T-helper 9 cell (primary cell): Measurements from ENCODE around the gene FOXF1.

ENCODE experiments used
- DNase-seq: peaks from one replicate; pipeline ENCODE4 v3.0.0-alpha.2; 2020
- total RNA-seq, 2 donors: gene quantifications; one replicate each; lab custom pipeline; 2026; lab: John Stamatoyannopoulos, UW

Gene FOXF1
- 0 reads per million in 2 donors for total RNA-seq

DNA sequence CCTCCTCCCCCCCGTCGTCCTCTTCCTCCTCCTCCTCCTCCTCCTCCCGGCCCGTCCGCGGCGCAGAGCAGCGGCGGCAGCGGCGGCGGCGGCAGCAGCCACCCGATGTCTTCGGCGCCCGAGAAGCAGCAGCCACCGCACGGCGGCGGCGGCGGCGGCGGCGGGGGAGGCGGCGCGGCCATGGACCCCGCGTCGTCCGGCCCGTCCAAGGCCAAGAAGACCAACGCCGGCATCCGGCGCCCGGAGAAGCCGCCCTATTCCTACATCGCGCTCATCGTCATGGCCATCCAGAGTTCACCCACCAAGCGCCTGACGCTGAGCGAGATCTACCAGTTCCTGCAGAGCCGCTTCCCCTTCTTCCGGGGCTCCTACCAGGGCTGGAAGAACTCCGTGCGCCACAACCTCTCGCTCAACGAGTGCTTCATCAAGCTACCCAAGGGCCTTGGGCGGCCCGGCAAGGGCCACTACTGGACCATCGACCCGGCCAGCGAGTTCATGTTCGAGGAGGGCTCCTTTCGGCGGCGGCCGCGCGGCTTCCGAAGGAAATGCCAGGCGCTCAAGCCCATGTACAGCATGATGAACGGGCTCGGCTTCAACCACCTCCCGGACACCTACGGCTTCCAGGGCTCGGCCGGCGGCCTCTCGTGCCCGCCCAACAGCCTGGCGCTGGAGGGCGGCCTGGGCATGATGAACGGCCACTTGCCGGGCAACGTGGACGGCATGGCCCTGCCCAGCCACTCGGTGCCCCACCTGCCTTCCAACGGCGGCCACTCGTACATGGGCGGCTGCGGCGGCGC, at the start of gene FOXF1:
TSS of gene FOXF1 (plus strand) at position 63 of the 797 bp plus-strand sequence. CDS start at position 106, 43 bp downstream.
- no peak for DNase-seq

DNA sequence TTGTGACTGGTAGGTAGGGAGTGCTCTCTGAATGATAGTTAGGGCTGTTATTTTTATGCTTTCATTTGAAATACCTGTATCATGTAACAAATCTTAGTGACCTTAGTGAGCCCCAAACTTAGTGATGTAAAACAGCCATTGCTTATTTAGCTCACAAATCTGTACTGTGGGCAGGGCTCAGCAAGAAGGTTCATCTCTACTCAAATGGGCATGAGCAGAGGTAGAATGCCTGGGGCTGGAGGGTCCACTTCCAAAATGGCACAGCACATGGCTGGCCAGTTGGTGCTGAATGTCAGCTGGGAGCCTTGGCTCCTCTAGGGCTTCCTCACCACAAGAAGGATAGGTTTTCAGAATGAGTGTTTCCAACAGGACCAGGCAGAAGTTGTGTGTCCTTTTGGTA, 49.3 kb upstream of the FOXF1 start:
- DNase-seq = no peak

DNA sequence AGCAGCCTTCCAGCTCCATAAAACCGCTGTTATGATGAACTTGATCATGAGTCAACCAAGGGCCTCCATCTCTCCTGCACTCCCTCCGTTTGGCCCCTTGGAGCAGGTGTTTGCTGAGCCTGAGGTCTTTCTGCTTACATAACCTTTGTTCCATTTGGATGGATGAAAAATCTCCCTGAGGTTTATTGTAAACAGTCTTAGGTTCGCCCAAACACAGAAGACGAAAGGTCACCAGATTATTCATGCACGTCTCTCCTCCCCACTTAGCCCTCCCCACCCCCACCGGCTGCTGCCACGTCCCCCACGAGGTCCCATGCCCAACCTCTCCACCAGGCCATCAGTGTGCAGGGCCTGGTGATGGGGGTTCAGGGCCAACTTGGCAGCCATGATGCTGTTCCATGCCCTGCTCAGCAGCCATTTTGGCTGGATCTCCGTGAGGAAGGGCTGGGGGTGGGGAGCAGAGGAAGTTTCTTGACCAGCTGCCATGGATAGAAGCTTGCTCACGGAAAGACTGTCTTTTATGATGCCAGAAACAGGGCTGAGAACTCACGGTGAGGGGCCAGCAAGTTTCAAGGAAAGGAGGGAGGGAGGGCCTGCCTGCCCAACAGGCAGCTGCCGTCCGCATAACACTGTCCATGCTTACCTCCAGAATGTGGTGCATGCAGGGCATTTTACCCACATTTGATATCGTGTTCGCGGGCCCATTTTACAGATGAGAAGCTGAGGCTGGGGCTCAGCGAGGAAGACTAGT, 47.8 kb upstream of the FOXF1 start:
- DNase-seq = no peak

DNA sequence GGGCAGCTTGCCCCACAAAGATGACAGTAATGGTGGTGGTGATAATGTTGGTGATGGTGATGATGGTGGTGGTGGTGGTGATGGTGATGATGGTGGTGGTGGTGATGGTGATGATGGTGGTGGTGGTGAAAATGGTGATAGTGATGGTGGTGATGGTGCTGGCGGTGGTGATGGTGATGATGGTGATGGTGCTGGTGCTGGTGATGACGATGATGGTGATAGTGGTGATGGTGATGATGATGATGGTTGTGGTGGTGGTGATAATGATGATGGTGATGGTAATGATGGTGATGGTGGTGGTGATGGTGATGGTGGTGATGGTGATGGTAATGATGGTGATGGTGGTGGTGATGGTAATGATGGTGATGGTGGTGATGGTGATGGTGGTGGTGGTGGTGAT, 46.3 kb upstream of the FOXF1 start:
- DNase-seq = no peak

DNA sequence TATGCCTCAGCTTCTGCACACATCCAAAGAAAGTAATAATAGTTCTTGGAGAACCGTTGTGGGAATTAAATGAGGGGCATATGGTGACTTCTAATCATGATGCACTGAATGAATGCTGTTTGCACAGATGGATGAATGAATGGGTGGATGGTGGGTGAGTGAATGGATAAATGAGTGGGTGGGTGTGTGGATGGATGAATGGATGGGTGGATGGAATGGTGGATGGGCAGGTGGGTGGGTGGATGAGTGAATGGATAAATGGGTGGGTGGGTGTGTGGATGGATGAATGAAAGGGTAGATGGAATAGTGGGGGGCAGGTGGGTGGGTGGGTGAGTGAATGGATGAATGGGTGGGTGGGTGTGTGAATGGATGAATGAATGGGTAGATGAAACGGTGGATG, 44.9 kb upstream of the FOXF1 start:
- no peak for DNase-seq

DNA sequence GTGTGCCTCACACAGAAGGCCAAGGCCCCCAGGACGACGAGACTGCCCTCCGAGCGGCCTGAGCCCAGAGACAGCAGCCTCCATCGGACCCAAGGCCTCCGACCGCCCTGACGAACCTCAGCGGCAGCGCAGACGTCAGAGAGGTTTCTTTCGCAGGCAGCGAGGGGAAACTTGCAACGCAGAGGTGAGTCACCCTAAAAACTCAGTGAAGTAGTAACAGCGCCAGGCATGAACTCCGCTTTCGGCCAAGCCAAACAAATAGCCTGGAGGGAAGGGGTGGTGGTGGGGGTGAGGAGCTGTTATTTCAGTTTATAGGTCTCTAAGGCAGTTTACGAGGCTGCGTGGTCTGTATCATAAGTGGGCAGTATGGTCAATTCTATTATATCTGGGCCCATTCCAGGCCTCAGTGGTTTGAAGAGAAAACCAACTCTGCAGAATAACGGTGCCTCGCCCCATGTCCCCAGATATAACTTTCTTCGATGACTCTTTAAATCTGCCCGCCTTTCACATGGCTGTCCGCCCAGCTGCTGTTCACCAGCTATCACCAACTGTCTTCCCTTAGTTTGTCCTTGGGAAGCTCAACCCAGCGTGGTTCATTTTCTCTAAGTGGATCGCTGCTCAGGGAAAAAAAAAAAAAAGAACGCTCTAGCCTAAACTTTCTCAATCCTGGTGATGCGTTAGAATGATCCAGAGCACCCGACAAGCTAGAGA, 43.5 kb upstream of the FOXF1 start:
- no peak for DNase-seq

DNA sequence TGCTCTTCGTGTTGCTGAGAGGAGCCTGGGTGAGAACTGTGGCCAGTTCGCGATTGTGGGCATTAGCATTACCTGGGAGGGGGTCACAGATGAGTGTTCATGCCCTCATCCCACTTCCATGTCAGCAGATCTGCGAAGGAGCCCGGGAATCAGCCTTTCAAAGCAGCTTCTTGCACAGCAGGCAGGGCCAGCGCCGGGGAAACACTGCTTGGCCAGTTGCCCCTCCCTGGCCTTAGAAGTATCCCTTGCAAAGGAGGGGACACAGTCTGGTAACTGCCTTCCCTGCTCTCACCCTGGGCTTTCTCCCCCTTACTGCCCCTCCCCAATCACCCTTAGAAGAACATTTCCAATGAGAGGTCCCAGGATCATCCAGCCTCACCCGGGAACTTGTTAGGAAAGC, 42.8 kb upstream of the FOXF1 start:
- no peak for DNase-seq

DNA sequence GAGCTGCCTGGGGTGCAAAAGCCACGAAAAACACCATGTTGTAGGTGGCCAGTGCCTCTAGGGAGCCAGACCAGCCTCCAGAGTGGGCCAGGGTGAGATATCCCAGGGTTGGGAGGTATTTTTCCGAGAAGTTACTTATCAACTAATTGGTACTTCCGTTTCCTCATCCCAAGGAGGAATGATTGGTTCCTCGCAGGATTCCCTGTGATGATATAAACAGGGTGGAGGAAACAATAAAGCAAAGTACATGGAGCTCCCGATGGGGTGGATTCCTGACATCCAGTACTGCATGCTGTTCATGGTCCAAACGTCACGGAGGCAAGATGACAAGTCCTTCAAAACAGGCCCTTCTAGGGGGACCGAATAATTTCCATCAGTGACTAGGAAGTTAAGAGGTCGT, 39.4 kb upstream of the FOXF1 start:
- no peak for DNase-seq

DNA sequence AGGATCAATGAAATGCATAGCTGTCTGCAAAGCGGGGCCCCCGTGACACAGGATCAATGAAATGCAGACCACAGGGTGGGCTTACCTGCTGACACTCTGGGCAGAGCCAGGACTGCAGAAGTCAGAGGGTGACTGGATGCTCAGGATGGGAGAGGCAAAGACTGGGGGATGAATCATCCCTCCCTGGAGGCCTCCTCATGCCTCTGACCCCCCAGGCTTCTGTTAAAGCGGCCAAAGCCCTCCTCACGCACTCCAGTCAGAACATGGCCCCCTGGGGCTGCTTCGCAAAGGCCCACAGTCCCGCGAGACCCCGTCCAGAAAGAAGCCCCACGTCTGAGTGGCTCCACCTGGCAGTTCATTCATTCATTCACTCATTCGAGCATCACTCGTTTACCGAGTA, 38.4 kb upstream of the FOXF1 start:
- DNase-seq = no peak

DNA sequence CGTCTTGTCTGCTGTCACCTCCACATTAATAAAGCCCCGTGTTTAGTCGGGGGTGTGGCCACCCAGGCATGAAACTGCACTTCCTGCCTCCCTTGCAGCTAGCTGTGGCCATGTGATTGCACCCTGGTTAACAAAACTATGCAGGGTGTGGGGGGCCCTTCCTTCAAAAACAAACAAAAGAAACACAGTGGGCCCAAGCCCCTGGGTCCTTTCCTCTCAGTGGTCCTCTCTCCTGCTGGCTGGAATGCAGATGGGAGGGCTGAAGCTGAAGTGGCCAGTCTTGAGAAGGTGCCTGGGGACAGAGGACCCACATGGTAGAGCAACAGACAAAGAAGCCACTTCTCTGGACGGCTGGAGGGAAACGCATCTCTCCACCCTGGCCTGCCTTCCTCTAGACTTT, 38.0 kb upstream of the FOXF1 start:
- no peak for DNase-seq

DNA sequence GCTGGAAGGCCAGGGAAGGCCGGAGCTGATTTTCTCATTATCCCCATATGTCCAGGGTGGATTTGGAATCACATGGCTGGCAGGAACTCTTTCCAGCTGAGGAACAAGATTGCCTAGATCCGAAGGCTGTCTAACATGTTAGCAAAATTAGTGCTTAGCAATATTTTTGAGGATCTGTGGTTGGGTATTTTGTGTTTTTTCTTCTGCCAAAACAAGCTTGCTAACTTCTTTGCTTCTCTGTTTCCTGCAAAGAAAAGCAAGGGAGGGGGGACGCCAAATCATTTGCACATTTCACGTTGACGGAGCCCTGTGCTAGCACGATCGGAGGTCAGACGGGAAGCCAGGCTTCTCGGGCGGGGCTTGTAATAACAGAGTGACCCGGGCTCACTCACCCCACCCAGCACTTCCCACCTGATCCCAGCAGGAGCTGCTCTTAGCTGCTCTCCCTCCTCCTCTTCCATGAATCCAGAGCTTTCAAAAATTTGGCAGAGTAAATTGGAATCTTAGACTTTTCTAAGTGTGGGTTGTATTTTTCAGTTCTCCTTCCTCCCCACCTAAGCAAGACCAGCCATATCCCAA, 33.3 kb upstream of the FOXF1 start:
- no peak for DNase-seq

DNA sequence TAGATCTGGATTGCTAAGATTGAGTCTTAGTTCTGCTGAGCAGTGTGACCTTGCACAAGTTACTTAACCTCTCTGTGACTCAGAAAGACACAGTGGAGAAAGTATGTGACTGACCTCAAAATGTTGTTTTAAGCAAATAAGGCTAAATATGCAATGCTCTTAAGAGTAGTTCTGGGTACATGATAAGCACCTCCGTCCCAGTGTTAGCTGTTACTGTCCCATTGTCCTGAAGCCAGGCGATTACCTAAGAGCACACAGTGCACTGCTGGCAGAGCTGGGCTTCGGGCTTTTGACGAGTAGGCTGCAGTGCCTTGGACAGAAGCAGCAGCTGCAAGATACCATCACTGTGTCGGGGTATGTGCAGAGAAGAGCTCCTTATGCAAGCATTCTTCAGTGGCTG, 32.7 kb upstream of the FOXF1 start:
- DNase-seq = no peak

DNA sequence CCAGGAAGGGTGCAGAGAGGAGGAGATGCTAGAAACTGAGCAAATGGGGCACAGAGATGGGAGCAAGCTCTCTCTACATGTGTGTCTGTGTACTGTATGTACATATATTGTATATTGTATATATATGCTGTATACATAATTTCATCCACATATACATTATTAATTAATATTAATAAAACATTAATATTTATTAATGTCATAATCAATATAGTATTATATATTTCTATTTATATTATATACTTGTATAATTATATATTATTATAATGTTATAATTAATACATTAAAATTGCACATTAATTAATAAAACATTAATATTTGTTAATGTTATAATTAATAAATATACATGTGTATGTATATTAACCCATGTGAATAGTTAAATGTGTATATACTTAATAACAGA, 31.5 kb upstream of the FOXF1 start:
- no peak for DNase-seq

DNA sequence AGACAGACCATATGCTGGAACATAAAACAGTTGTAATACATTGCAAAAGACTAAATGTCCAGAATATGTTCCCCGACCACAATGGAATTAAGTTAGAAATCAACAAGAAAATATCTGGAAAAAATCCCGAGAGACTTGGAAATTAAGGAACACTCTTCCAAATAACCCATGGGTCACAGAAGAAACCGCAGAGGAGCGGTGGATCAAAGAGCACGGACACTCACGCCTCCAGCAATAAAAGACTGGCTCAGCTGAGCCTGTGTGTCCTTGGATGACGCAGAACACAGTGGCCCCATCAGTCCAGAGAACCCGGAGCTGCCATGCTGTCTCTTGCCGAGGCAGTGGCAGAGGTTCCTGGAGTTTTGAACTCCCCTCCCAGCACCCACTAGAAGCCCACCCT, 30.9 kb upstream of the FOXF1 start:
- no peak for DNase-seq

DNA sequence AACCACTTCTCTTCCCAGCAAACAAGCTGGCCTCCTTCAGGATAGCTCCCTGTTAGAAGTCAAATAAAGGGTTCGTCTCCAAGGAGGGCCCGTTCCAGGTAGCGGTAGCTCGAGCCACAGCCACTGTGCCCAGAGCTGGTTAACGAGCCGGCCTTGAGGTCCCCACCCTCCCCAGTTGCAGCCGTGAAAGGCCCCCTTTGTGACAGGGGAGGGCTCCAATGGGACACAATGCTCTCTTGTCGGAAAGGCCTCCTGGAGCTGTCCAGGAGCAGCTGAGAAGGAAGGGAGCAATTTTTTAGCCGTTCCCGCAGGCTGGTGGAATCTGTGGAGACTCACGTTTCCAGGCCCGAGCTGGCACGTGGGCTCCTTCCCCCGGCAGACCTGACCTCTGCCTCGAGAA, 29.9 kb upstream of the FOXF1 start:
- no peak for DNase-seq

DNA sequence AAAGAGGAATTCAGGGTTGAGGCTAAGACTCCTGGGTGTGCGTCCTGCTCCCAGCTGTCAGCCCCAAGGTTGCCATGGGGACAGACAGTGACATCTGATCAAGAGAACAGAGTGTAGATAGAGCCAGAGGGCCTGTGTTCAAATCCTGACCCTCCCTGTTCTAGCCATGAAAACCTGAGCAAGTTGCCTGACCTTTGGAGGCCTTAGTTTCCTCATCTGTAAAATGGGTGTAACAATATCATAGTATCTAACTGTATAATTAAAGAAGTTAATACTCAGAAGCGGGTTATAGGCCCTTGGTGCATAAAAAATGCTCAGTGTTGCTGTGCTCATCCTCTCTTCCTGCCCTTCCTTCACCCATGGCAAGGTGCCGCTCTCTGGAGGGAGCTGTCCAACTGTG, 28.7 kb upstream of the FOXF1 start:
- no peak for DNase-seq

DNA sequence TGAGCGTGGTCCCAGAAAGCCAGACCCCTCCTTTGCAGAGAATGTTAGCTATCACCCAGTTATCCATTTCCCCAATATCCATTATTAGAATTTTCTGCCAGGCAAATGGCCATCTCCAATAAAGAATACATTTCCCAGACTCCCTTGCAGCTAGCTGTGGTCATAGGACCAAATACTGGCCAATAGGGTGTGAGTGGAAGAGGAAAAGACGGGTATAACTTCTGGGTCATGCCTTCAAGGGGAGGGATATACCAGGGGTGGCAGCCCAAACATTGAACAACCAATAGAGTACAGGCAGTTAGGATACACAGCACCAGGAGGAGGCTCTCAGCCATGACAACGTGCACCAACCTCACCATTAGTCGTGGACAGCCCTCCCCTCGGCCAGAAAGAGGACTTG, 26.1 kb upstream of the FOXF1 start:
- no peak for DNase-seq

DNA sequence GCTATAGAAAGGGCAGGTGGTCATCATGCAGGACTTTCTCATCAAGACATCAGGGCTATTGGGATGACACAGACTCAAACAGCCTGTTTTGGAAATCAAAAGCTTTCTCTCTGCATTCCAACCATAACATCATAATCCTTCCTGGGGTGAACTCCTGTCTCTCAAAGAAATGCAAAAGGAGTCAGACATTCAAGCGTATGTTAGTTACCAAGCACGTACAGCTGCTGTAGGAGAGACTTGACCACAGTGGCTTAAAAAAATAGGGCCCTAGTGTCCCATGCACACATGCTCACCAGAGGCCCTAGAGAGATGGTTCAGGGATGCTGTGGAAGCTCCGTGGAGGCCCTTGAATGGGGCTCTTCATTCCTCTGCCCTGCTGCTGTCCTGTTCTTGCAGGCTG, 24.6 kb upstream of the FOXF1 start:
- DNase-seq = no peak

DNA sequence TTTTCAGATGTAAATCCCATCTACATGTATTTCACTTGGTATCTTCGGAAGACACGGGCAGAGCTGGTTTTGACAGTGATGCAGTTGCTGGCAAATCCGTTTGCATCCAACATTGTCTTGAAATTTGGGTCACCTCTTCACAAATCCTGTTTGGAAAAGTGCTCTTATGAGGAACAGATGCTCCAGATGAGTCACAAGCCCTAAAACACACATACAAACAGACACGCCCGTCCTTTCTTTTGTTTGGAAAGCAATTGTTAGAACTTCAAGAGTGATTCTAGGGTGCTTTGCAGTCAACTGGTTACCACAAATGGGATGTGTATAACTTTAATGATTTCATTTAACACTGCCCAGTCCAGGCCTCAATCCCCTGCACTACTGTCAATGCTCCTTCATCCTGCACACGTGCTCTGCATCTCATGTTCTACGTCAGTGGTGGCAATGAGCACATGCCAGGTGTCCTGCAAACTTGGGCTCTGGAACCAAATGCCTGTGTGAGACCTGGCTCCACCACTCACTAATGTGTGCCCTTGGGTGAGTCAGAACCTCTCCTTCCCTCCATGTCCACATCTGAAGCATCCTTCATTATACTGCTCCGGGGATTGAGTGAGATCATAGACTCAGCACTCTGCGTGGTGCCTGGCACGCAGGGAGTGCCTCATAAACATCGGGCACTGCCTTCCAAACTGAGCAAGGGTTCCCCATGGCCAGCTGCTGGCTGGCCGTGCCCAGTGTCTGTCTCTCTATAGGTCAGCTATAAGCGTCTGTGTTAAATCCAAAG, 19.3 kb upstream of the FOXF1 start:
- DNase-seq = no peak

DNA sequence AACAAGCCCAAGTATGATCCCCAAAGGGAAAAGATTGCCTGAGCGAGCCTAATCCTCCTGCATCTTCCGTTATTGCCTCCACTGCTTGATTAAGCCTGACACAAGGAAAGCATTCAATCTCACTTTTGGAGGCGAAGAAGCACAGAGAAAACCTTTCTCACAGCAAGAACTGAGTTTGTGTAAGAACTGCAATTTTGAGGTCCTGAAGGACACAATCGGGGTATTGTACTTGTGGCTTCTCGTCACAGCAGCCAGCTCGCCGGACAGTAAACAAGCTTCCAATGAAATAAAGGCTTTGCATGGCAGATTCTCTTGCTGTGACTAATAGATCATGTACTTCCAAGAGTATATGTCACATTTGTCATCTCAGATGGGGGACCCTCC, 18.7 kb upstream of the FOXF1 start:
- DNase-seq = no peak

DNA sequence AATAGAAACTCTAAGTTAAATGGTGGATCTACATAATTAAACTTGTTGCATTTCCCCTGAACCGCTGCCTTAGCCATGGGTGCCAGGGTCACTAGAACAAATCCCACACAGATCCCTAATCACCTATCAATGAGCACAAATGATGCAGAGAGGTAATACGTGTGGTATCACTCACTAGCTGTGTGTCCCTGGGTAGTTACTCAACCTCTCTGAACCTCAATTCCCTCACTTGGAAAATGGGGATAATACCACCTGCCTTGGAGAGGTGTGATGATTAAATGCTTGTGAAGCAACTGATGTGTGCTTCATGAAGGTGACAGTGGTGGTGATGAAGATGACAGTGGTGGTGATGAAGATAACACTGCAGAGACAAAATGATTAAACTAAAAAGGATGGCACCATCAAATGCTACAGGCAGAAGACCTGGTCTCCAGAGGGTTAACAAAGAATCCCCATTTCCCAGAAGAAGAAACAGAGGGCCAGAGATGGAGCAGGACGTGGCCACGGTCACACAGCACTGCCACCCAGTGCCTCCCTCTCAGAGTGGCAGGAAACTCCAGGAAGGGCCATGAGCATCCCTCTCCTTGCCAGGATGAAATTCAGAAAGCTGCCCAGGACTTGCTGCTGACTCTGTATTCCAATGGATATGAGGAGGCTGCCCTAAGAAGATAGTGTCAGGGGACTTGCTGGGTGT, 17.9 kb upstream of the FOXF1 start:
- DNase-seq = no peak
